HCT116 (cell line): ENCODE data around the gene PSEN2. TPM values are rescaled to one million over a fixed set of nuclear protein-coding genes. Genes with fewer than 3 reads are reported as not detected.
A peak's percentile ranks its signal among the peaks of the same experiment; 100 is the strongest.

Source experiments
- ATAC-seq: fragments of 200-7000 bp; cut with Tn5 transposase; 2 replicates; pipeline ENCODE4 v1.9.1; 2020; ENCODE audit warnings: mild to moderate bottlenecking, moderate library complexity
- BruUV-seq: library from RNA; stranded (reverse); fragments of 400-500 nt; replicated peaks from 2 replicates; lab custom pipeline; 2021; lab: Mats Ljungman, UMichigan
- CTCF ChIA-PET: fragments of 300-600 bp; sonication (Branson Sonifier 250); formaldehyde crosslinking; loops from one replicate; lab custom pipeline; 2021; ENCODE audit warnings: antibody characterized with exemption; lab: Charles Lee
- POLR2A ChIA-PET: fragments of 300-600, 350-600 bp; sonication (Branson Sonifier 250); formaldehyde crosslinking; loops from one replicate; lab custom pipeline; 2021; ENCODE audit warnings: antibody characterized with exemption; lab: Charles Lee
- RAD21 ChIA-PET, 2 experiments: fragments of 300-600 bp; sonication (Branson Sonifier 250); formaldehyde crosslinking; loops; one replicate each; lab custom pipeline; 2023; ENCODE audit warnings: low total read pairs in 2 of 2; ENCODE audit not compliant: uncharacterized antibody in 2 of 2, unreplicated experiment in 2 of 2, low non-redundant PET in 1 of 2; lab: Charles Lee
- DNase-seq: peaks from one replicate; pipeline ENCODE4 v3.0.0-alpha.2; 2010; ENCODE audit warnings: low read depth, low spot score
- H2AFZ ChIP-seq: fragments of 200-600 bp; shearing (Covaris generic), sonication (generic); 2 replicates; pipeline ENCODE4 v1.6.1; 2017; ENCODE audit warnings: low read depth, mixed run types, mixed read lengths, antibody characterized with exemption, low read length; ENCODE audit not compliant: poor library complexity, severe bottlenecking
- H3K27ac ChIP-seq: 2 replicates; pipeline ENCODE4 v1.5.1; 2012; ENCODE audit warnings: low read depth, low read length
- H3K27me3 ChIP-seq: fragments of 200-600 bp; sonication (generic); 2 replicates; pipeline ENCODE4 v1.6.1; 2016; ENCODE audit warnings: mixed run types, low read length, mixed read lengths; ENCODE audit not compliant: insufficient read depth
- H3K36me3 ChIP-seq, 2 experiments: fragments of 200-500 bp in 1 of 2; fragments of 200-600 bp in 1 of 2; sonication (Bioruptor generic) in 1 of 2; sonication (generic) in 1 of 2; 2 replicates each; pipeline versions ENCODE4 v1.5.1 to v1.6.1; 2014 to 2016; ENCODE audit warnings: low read length in 2 of 2, inconsistent platforms in 1 of 2, mixed read lengths in 1 of 2, mixed run types in 1 of 2; ENCODE audit not compliant: insufficient read depth in 2 of 2, control insufficient read depth in 1 of 2
- H3K4me1 ChIP-seq, 2 experiments: fragments of 200-600 bp in 1 of 2; sonication (generic) in 1 of 2; 2 replicates each; pipeline versions ENCODE4 v1.5.1 to v1.6.1; 2012 to 2017; ENCODE audit warnings: low read length in 2 of 2, inconsistent platforms in 1 of 2, mild to moderate bottlenecking in 1 of 2, mixed read lengths in 1 of 2, mixed run types in 1 of 2, moderate library complexity in 1 of 2; ENCODE audit not compliant: insufficient read depth in 2 of 2, control insufficient read depth in 1 of 2
- H3K4me2 ChIP-seq: fragments of 200-600 bp; sonication (generic); 2 replicates; pipeline ENCODE4 v1.6.1; 2017; ENCODE audit warnings: mixed run types, low read length, mixed read lengths
- H3K4me3 ChIP-seq, 2 experiments: fragments of 200-600 bp in 1 of 2; sonication (generic) in 1 of 2; replicated peaks in 1 of 2; 2 replicates each; pipeline ENCODE4 v1.5.1; 2011 to 2016; ENCODE audit warnings: low read length in 2 of 2, control low read depth in 1 of 2, low read depth in 1 of 2, mild to moderate bottlenecking in 1 of 2, mixed read lengths in 1 of 2, mixed run types in 1 of 2
- H3K79me2 ChIP-seq: fragments of 200-600 bp; sonication (generic); 2 replicates; pipeline ENCODE4 v1.6.1; 2017; ENCODE audit warnings: mild to moderate bottlenecking, mixed run types, low read length, moderate library complexity, mixed read lengths; ENCODE audit not compliant: insufficient read depth
- H3K9ac ChIP-seq: fragments of 200-600 bp; sonication (generic); 2 replicates; pipeline ENCODE4 v1.6.1; 2016; ENCODE audit warnings: low read length, mixed read lengths
- H3K9me2 ChIP-seq: fragments of 200-600 bp; sonication (generic), shearing (Covaris generic); 2 replicates; pipeline ENCODE4 v1.6.1; 2017; ENCODE audit warnings: mixed run types, mild to moderate bottlenecking, moderate library complexity; ENCODE audit not compliant: insufficient read depth
- H3K9me3 ChIP-seq, 2 experiments: fragments of 200-500 bp in 1 of 2; fragments of 200-600 bp in 1 of 2; sonication (Bioruptor generic) in 1 of 2; sonication (generic) in 1 of 2; 2 replicates each; pipeline ENCODE4 v1.6.1; 2014 to 2017; ENCODE audit warnings: low read length in 2 of 2, mixed read lengths in 2 of 2, inconsistent platforms in 1 of 2, low read depth in 1 of 2, mild to moderate bottlenecking in 1 of 2, mixed run types in 1 of 2, moderate library complexity in 1 of 2; ENCODE audit not compliant: control insufficient read depth in 1 of 2, insufficient read depth in 1 of 2
- H4K20me1 ChIP-seq: fragments of 200-600 bp; sonication (generic), shearing (Covaris generic); 2 replicates; pipeline ENCODE4 v1.6.1; 2017; ENCODE audit warnings: mixed run types, mild to moderate bottlenecking, moderate library complexity; ENCODE audit not compliant: insufficient read depth
- CBX3 ChIP-seq: IDR thresholded peaks from 2 replicates; pipeline ENCODE4 v1.6.1; 2012; ENCODE audit warnings: low read depth
- CEBPB ChIP-seq: IDR thresholded peaks from 2 replicates; pipeline ENCODE4 v1.6.1; 2012; ENCODE audit warnings: low read depth
- ELF1 ChIP-seq: IDR thresholded peaks from 2 replicates; pipeline ENCODE4 v1.6.1; 2012; ENCODE audit warnings: low read depth, borderline replicate concordance
- EZH2 ChIP-seq: fragments of 200-600 bp; sonication (generic); IDR thresholded peaks from 2 replicates; pipeline ENCODE4 v1.6.1; 2017; ENCODE audit warnings: antibody characterized with exemption, mixed run types
- EZH2phosphoT487 ChIP-seq: fragments of 200-600 bp; IDR thresholded peaks from 2 replicates; pipeline ENCODE4 v1.6.1; 2018; ENCODE audit warnings: antibody characterized with exemption, borderline replicate concordance
- JUND ChIP-seq: IDR thresholded peaks from 2 replicates; pipeline ENCODE4 v1.6.1; 2012
- POLR2A ChIP-seq: IDR thresholded peaks from 2 replicates; pipeline ENCODE4 v1.7.0; 2011; ENCODE audit warnings: borderline replicate concordance; ENCODE audit not compliant: insufficient read depth, insufficient read length; ENCODE audit errors: extremely low read depth
- POLR2AphosphoS5 ChIP-seq: IDR thresholded peaks from 2 replicates; pipeline ENCODE4 v1.6.1; 2011; ENCODE audit warnings: mild to moderate bottlenecking, low read depth, low read length, moderate library complexity
- RAD21 ChIP-seq: IDR thresholded peaks from 2 replicates; pipeline ENCODE4 v1.6.1; 2012; ENCODE audit warnings: low read depth, mild to moderate bottlenecking
- SIN3A ChIP-seq: IDR thresholded peaks from 2 replicates; pipeline ENCODE4 v1.6.1; 2012; ENCODE audit warnings: low read depth
- SP1 ChIP-seq: IDR thresholded peaks from 2 replicates; pipeline ENCODE4 v1.6.1; 2012; ENCODE audit warnings: low read depth
- SRF ChIP-seq: IDR thresholded peaks from 2 replicates; pipeline ENCODE4 v1.6.1; 2012; ENCODE audit warnings: low read depth
- TCF7L2 ChIP-seq: IDR thresholded peaks from 2 replicates; pipeline ENCODE4 v1.7.0; 2011; ENCODE audit warnings: borderline replicate concordance, inconsistent platforms; ENCODE audit not compliant: insufficient read depth, insufficient read length; ENCODE audit errors: extremely low read depth
- YY1 ChIP-seq: IDR thresholded peaks from 2 replicates; pipeline ENCODE4 v1.6.1; 2011; ENCODE audit warnings: low read length, low read depth, moderate library complexity, mild to moderate bottlenecking; ENCODE audit not compliant: insufficient replicate concordance; ENCODE audit errors: extremely low read depth
- ZFX ChIP-seq: fragments of 450-650 bp; IDR thresholded peaks from 2 replicates; pipeline ENCODE4 v1.6.1; 2017
- ZNF274 ChIP-seq: fragments of 200-500 bp; sonication (Bioruptor generic); IDR thresholded peaks from 2 replicates; pipeline ENCODE4 v1.6.1; 2014; ENCODE audit warnings: mild to moderate bottlenecking, low read depth, low read length, inconsistent platforms
- intact Hi-C: fragments of 100-400 bp; cut with micrococcal nuclease; formaldehyde crosslinking; loops from 2 replicates; pipeline ENCODE4 v1.10.0; 2022
- total RNA-seq: library from RNA; stranded (reverse); gene quantifications from one replicate; pipeline ENCODE4 v1.2.1, GENCODE V29; 2021; ENCODE audit not compliant: unreplicated experiment
- TF ChIP-seq, protein P1 (sequence below), 3 experiments: fragments of 200-600 bp in 1 of 3; sonication (generic) in 1 of 3; IDR thresholded peaks in 2 of 3; conservative IDR thresholded peaks in 1 of 3; 2 replicates each; pipeline ENCODE4 v1.5.1; 2012 to 2017; ENCODE audit warnings: low read depth in 2 of 3, low read length in 2 of 3, antibody characterized with exemption in 1 of 3, borderline replicate concordance in 1 of 3, control low read depth in 1 of 3, mild to moderate bottlenecking in 1 of 3, mixed read lengths in 1 of 3, mixed run types in 1 of 3, moderate library complexity in 1 of 3; ENCODE audit not compliant: insufficient read depth in 1 of 3
- TF ChIP-seq, protein P2 (sequence below): IDR thresholded peaks from 2 replicates; pipeline ENCODE4 v1.6.1; 2012
- TF ChIP-seq, protein P3 (sequence below): IDR thresholded peaks from 2 replicates; pipeline ENCODE4 v1.6.1; 2012; ENCODE audit warnings: low read depth

The PSEN2 gene
- total RNA-seq, 1 experiment from 2014 or later, result 28.5 TPM

DNA sequence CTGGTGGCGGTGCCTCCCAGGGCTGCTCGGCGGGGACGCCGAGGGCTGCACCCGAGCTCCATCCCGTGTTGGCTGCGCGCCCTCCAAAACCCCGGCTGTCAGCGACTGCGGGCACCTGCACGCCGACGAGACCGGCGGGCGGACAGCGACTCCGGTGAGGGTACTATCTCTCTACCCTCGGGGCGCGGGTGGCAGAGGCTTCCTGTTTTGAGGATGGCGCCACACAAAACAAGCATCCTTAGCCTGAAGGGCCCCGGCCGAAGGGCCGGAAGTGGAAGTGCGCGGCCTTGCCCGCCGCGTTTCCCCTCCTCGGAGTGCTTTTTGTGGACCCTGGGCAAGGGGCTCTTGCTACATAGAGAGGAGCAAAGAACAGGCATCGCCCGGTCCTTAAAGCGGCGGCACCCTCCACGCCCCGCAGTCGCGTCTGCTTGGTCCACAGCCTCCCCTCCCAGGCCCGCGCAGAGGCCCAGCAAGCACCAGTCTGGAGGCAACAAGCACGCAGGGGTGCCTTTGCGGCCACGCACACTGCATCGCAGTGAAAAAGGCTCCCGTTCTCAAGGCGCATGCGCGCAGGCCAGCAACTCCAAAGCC is 69.1 kb downstream of the PSEN2 start:
- Histone ChIP-seq H3K79me2 (peaks cover 12% of the 10 kb centered on the region; the same call in 1 of the 2 replicates), H3K27ac (peak overlapping the region; percentile 87), H3K9me2 (no peaks in the 10 kb centered on the region), H3K27me3 (no peaks in the 10 kb centered on the region), H3K36me3 (no peaks in the 10 kb centered on the region)
- ChIA-PET POLR2A (interaction anchor here (0.6 to 0.8 kb wide), 2 partner anchors 9 to 49 kb away, joined by 3 read pairs; no protein-coding TSS in a partner anchor), RAD21 (no interaction called here)
- ATAC-seq, result peak; percentile 35
- TF ChIP-seq, protein P1, sequence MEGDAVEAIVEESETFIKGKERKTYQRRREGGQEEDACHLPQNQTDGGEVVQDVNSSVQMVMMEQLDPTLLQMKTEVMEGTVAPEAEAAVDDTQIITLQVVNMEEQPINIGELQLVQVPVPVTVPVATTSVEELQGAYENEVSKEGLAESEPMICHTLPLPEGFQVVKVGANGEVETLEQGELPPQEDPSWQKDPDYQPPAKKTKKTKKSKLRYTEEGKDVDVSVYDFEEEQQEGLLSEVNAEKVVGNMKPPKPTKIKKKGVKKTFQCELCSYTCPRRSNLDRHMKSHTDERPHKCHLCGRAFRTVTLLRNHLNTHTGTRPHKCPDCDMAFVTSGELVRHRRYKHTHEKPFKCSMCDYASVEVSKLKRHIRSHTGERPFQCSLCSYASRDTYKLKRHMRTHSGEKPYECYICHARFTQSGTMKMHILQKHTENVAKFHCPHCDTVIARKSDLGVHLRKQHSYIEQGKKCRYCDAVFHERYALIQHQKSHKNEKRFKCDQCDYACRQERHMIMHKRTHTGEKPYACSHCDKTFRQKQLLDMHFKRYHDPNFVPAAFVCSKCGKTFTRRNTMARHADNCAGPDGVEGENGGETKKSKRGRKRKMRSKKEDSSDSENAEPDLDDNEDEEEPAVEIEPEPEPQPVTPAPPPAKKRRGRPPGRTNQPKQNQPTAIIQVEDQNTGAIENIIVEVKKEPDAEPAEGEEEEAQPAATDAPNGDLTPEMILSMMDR (IDR thresholded peaks at IDR 0.05 in 2 of 3, conservative IDR thresholded peaks at IDR 0.05 in 1 of 3; ENCODE audit: borderline replicate concordance in 1 of 3, insufficient read depth in 1 of 3, low read depth in 2 of 3, low read length in 2 of 3), result no peak
- TF ChIP-seq, protein P2, sequence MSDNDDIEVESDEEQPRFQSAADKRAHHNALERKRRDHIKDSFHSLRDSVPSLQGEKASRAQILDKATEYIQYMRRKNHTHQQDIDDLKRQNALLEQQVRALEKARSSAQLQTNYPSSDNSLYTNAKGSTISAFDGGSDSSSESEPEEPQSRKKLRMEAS, result peak; percentile 92
- TF ChIP-seq, protein P3, sequence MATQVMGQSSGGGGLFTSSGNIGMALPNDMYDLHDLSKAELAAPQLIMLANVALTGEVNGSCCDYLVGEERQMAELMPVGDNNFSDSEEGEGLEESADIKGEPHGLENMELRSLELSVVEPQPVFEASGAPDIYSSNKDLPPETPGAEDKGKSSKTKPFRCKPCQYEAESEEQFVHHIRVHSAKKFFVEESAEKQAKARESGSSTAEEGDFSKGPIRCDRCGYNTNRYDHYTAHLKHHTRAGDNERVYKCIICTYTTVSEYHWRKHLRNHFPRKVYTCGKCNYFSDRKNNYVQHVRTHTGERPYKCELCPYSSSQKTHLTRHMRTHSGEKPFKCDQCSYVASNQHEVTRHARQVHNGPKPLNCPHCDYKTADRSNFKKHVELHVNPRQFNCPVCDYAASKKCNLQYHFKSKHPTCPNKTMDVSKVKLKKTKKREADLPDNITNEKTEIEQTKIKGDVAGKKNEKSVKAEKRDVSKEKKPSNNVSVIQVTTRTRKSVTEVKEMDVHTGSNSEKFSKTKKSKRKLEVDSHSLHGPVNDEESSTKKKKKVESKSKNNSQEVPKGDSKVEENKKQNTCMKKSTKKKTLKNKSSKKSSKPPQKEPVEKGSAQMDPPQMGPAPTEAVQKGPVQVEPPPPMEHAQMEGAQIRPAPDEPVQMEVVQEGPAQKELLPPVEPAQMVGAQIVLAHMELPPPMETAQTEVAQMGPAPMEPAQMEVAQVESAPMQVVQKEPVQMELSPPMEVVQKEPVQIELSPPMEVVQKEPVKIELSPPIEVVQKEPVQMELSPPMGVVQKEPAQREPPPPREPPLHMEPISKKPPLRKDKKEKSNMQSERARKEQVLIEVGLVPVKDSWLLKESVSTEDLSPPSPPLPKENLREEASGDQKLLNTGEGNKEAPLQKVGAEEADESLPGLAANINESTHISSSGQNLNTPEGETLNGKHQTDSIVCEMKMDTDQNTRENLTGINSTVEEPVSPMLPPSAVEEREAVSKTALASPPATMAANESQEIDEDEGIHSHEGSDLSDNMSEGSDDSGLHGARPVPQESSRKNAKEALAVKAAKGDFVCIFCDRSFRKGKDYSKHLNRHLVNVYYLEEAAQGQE, result no peak
- TF ChIP-seq CBX3 (no peak), EZH2 (no peak), CEBPB (no peak), POLR2A (peak; percentile 96), YY1 (no peak), ELF1 (no peak), POLR2AphosphoS5 (peak; percentile 92), SRF (no peak), SIN3A (peak; percentile 89), RAD21 (no peak), JUND (no peak), TCF7L2 (peak; percentile 11), EZH2phosphoT487 (no peak), ZFX (peak; percentile 91), SP1 (no peak), ZNF274 (no peak)
- TF ChIP-seq, all 23 proteins: peak for 6
- BruUV-seq, result TSS peak; percentile 89
- Histone ChIP-seq H4K20me1 (no peaks in the 10 kb centered on the region), H3K4me3 (peak overlapping the region; percentile 64 to 66), H3K4me2 (peak overlapping the region; percentile 96), H3K9ac (peak overlapping the region; percentile 82), H2AFZ (peak overlapping the region; percentile 55), H3K4me1 (peaks cover 5 to 29% of the 10 kb centered on the region in 2 experiments), H3K9me3 (0 out of 4 replicates have a peak, but pooled peaks cover 0 to 4% of the 10 kb centered on the region in 2 experiments)
- intact Hi-C loops, result loop anchor here (10.0 kb wide), 1 partner anchor 305 kb away; no protein-coding TSS in a partner anchor
- DNase-seq, result no peak
- CTCF ChIA-PET, result no interaction called here
